K562 (cell line): Measurements from ENCODE around the gene NDFIP2. TPM values are rescaled to one million over a fixed set of nuclear protein-coding genes. Genes with fewer than 3 reads are reported as not detected.

Source experiments
- ATAC-seq: fragments of 200-7000 bp; cut with Tn5 transposase; 3 replicates; pipeline ENCODE4 v1.9.1; 2020; ENCODE audit warnings: moderate library complexity
- BruUV-seq: library from RNA; stranded (reverse); fragments of 400-500 nt; replicated peaks from 2 replicates; lab custom pipeline; 2021; lab: Mats Ljungman, UMichigan
- CTCF ChIA-PET: fragments of 300-600 bp; formaldehyde crosslinking; extraction: SDS; loops from one replicate; lab custom pipeline; 2021; ENCODE audit warnings: low intra/inter-chr PET ratio; lab: Yijun Ruan, JAX
- POLR2A ChIA-PET: fragments of 300-600, 350-650 bp; sonication (Branson Sonifier 250); formaldehyde crosslinking; extraction: SDS; loops from one replicate; lab custom pipeline; 2021; ENCODE audit warnings: antibody characterized with exemption, inconsistent platforms; lab: Yijun Ruan, JAX
- DNase-seq, 4 experiments: peaks; one replicate each; pipeline versions ENCODE4 v3.0.0 to v3.0.0-alpha.2; 2011 to 2018; ENCODE audit warnings: low spot score in 3 of 4, mixed read lengths in 3 of 4; ENCODE audit errors: extremely low read depth in 1 of 4
- FAIRE-seq: peaks from 2 replicates; lab custom pipeline; 2011; peaks lifted over from hg19 to GRCh38; lab: Jason Lieb, UNC
- H2AFZ ChIP-seq: 2 replicates; pipeline ENCODE4 v1.6.0; 2011; ENCODE audit warnings: low read depth, low read length, control low read depth, inconsistent platforms
- H3K27ac ChIP-seq: fragments of 200-600 bp; 3 replicates; pipeline ENCODE4 v1.8.0; 2011; ENCODE audit warnings: low read depth, mild to moderate bottlenecking, control low read depth, inconsistent platforms, low read length, moderate library complexity, mixed read lengths; ENCODE audit errors: extremely low read depth
- H3K27me3 ChIP-seq, 2 experiments: fragments of 300-600 bp in 1 of 2; 2 replicates in 1 of 2; 3 replicates in 1 of 2; pipeline versions ENCODE4 v1.6.0 to v1.8.0; 2011; ENCODE audit warnings: inconsistent platforms in 2 of 2, low read length in 2 of 2, mild to moderate bottlenecking in 1 of 2, mixed read lengths in 1 of 2, moderate library complexity in 1 of 2; ENCODE audit not compliant: control insufficient read depth in 2 of 2, insufficient read depth in 2 of 2
- H3K36me3 ChIP-seq: fragments of 300-600 bp; 3 replicates; pipeline ENCODE4 v1.8.0; 2011; ENCODE audit warnings: mild to moderate bottlenecking, low read length, inconsistent platforms; ENCODE audit not compliant: control insufficient read depth, insufficient read depth
- H3K4me1 ChIP-seq, 2 experiments: fragments of 200-600 bp in 1 of 2; replicated peaks in 1 of 2; 2 replicates in 1 of 2; 3 replicates in 1 of 2; pipeline versions ENCODE4 v1.5.1 to v1.8.0; 2011; ENCODE audit warnings: inconsistent platforms in 2 of 2, low read length in 2 of 2, mild to moderate bottlenecking in 1 of 2, mixed read lengths in 1 of 2, moderate library complexity in 1 of 2; ENCODE audit not compliant: control insufficient read depth in 2 of 2, insufficient read depth in 2 of 2
- H3K4me2 ChIP-seq: 2 replicates; pipeline ENCODE4 v1.6.1; 2011; ENCODE audit warnings: low read length, control low read depth, inconsistent platforms, mixed read lengths; ENCODE audit not compliant: insufficient read depth
- H3K4me3 ChIP-seq: fragments of 200-600 bp; sonication (generic), shearing (Covaris generic); 2 replicates; pipeline ENCODE4 v1.5.1; 2016; ENCODE audit warnings: control low read depth, inconsistent platforms
- H3K79me2 ChIP-seq: fragments of 200-600 bp; 3 replicates; pipeline ENCODE4 v1.8.0; 2011; ENCODE audit warnings: low read length, inconsistent platforms; ENCODE audit not compliant: control insufficient read depth, insufficient read depth
- H3K9ac ChIP-seq, 2 experiments: 2 replicates each; pipeline versions ENCODE4 v1.6.0 to v1.6.1; 2011; ENCODE audit warnings: low read depth in 2 of 2, low read length in 2 of 2, control low read depth in 1 of 2, inconsistent platforms in 1 of 2, mild to moderate bottlenecking in 1 of 2, mixed read lengths in 1 of 2; ENCODE audit not compliant: insufficient read depth in 1 of 2
- H3K9me1 ChIP-seq: one replicate; pipeline ENCODE4 v1.6.0; 2011; ENCODE audit warnings: inconsistent platforms, mild to moderate bottlenecking, low read length, moderate library complexity; ENCODE audit not compliant: control insufficient read depth, insufficient read depth
- H3K9me3 ChIP-seq: replicated peaks from 2 replicates; pipeline ENCODE4 v1.5.1; 2011; ENCODE audit warnings: low read depth, low read length, inconsistent platforms; ENCODE audit not compliant: control insufficient read depth, insufficient read depth
- H4K20me1 ChIP-seq: replicated peaks from 2 replicates; pipeline ENCODE4 v1.6.1; 2011; ENCODE audit warnings: low read length, inconsistent platforms, mixed read lengths; ENCODE audit not compliant: control insufficient read depth, insufficient read depth
- ATF2 ChIP-seq: sonication (generic); formaldehyde crosslinking; IDR thresholded peaks from 2 replicates; pipeline ENCODE4 v1.8.1; 2022; ENCODE audit warnings: missing genetic modification reagents
- BRF1 ChIP-seq: IDR thresholded peaks from 3 replicates; pipeline ENCODE4 v1.6.1; 2011; ENCODE audit warnings: borderline replicate concordance, mild to moderate bottlenecking; ENCODE audit not compliant: insufficient read length; ENCODE audit errors: extremely low read depth
- CBX1 ChIP-seq: sonication (generic); IDR thresholded peaks from 2 replicates; pipeline ENCODE4 v1.6.1; 2016; ENCODE audit warnings: antibody characterized with exemption, low read depth, mild to moderate bottlenecking
- CXXC5 ChIP-seq: fragments of 250-450 bp; sonication (Bioruptor Pico); IDR thresholded peaks from 2 replicates; pipeline ENCODE4 v1.8.0; 2022; ENCODE audit warnings: inconsistent platforms, mild to moderate bottlenecking, moderate library complexity
- EHMT2 ChIP-seq: fragments of 450-650 bp; IDR thresholded peaks from 2 replicates; pipeline ENCODE4 v1.6.1; 2018; ENCODE audit warnings: antibody characterized with exemption
- FOXP4 ChIP-seq: sonication (generic); formaldehyde crosslinking; IDR thresholded peaks from 2 replicates; pipeline ENCODE4 v1.8.0; 2022; ENCODE audit warnings: mild to moderate bottlenecking, missing genetic modification reagents, borderline replicate concordance
- RBBP5 ChIP-seq: fragments of 200-600 bp; sonication (generic); IDR thresholded peaks from 2 replicates; pipeline ENCODE4 v1.6.1; 2012; ENCODE audit warnings: borderline replicate concordance, mild to moderate bottlenecking, low read length, control low read depth, inconsistent platforms; ENCODE audit not compliant: insufficient read depth, poor library complexity, severe bottlenecking
- RFX5 ChIP-seq: IDR thresholded peaks from 2 replicates; pipeline ENCODE4 v1.6.1; 2011; ENCODE audit warnings: low read depth, mild to moderate bottlenecking, improper control_type of control experiment, low read length
- ZNF124 ChIP-seq: sonication (generic); formaldehyde crosslinking; IDR thresholded peaks from 2 replicates; pipeline ENCODE4 v1.8.1; 2022; ENCODE audit warnings: missing genetic modification reagents
- ZNF197 ChIP-seq: fragments of 200-800 bp; sonication (Bioruptor generic); IDR thresholded peaks from 2 replicates; pipeline ENCODE4 v1.6.1; 2016; ENCODE audit warnings: low read depth, missing genetic modification characterization, missing compliant biosample characterization
- ZNF263 ChIP-seq: sonication (generic); formaldehyde crosslinking; IDR thresholded peaks from 2 replicates; pipeline ENCODE4 v1.8.0; 2022; ENCODE audit warnings: mild to moderate bottlenecking, missing genetic modification reagents, borderline replicate concordance
- ZNF609 ChIP-seq: sonication (generic); formaldehyde crosslinking; IDR thresholded peaks from 2 replicates; pipeline ENCODE4 v1.8.1; 2023; ENCODE audit warnings: missing genetic modification reagents, mild to moderate bottlenecking, borderline replicate concordance
- ZNF644 ChIP-seq: fragments of 200-800 bp; sonication (Bioruptor generic); IDR thresholded peaks from 2 replicates; pipeline ENCODE4 v1.6.1; 2016; ENCODE audit warnings: low read depth, missing genetic modification characterization, missing compliant biosample characterization
- WGBS: fragments of 100-300 bp; shearing (Covaris generic); methylation state at CpG from one replicate; pipeline ENCODE4 v1.1.6; 2016; ENCODE audit warnings: low coverage, mixed read lengths; ENCODE audit not compliant: insufficient coverage; ENCODE audit errors: missing lambda C conversion rate; 5-methylcytosine and 5-hydroxymethylcytosine counted together
- in situ Hi-C: fragments of 300-500 bp; cut with MboI; formaldehyde crosslinking; loops from 4 replicates; pipeline ENCODE4 v1.15.0; 2018; ENCODE audit warnings: inconsistent platforms, mixed read lengths
- intact Hi-C: fragments of 100-400 bp; cut with micrococcal nuclease; formaldehyde crosslinking; loops from 2 replicates; pipeline ENCODE4 v1.14.2; 2022
- polyA plus RNA-seq, 8 experiments: library from polyadenylated mRNA; depleted of rRNA in 4 of 8; stranded (reverse) in 5 of 8; unstranded in 3 of 8; fragments of >200 nt; fragmentation: Nextera tagmentation in 2 of 8; fragmentation: Illumina TruSeq in 1 of 8; extraction: Ambion mirVana in 2 of 8; extraction: Trizol in 1 of 8; gene quantifications; 2 replicates each; pipeline versions ENCODE4 v1.2.1 to v1.2.3, GENCODE V29; 2011 to 2014; ENCODE audit warnings: inconsistent platforms in 1 of 8, missing spikeins in 1 of 8
- total RNA-seq, 7 experiments: library from RNA; depleted of rRNA in 6 of 7; stranded (reverse); fragments of >200 nt in 6 of 7; fragmentation: Illumina TruSeq in 2 of 7; extraction: Trizol in 2 of 7; gene quantifications; 2 replicates each; pipeline versions ENCODE4 v1.2.1 to v1.2.3, GENCODE V29; 2011 to 2021; ENCODE audit warnings: low replicate concordance in 1 of 7

Gene NDFIP2
- total and polyA plus RNA-seq, 9 of the 15 experiments (the other 6 are each of a cell fraction or from before 2014, with no cell fraction given), result 13.4 to 54.4 (median 27.8) TPM

- TF ChIP-seq ZNF197 (CRISPR knock-in tag) (no peak), ZNF124 (CRISPR knock-in tag) (no peak), ZNF644 (tag) (no peak)
- TF ChIP-seq, all 486 proteins: peak for 0
These were observed 48.9 kb downstream of the NDFIP2 start (continued) for GRCh38 chr13:79529817-79530216.

GRCh38 chr13:79530270-79530669 is 49.3 kb downstream of the NDFIP2 start:
- intact Hi-C loops (no loop called here), in situ Hi-C loops (no loop called here)
- no TSS peak for BruUV-seq
- ChIA-PET CTCF (no interaction called here), POLR2A (no interaction called here)
- H3K4me2 ChIP-seq, result no peak overlapping the region
- no peaks in the 10 kb centered on the region for H3K27me3 ChIP-seq
- peaks cover 7% of the 10 kb centered on the region; the same call in 1 of the 3 replicates for H3K36me3 ChIP-seq
- peaks cover 0 to 7% of the 10 kb centered on the region in 2 experiments; a peak in 2 of 5 replicates for H3K4me1 ChIP-seq
- ATAC-seq (no peak), FAIRE-seq (no peak), DNase-seq (no peak)
- no peak overlapping the region for H2AFZ ChIP-seq
- H3K4me3 ChIP-seq, result no peak overlapping the region
- H3K9me1 ChIP-seq, result no peaks in the 10 kb centered on the region
- 58% methylated on average over 2 of the region's 2 CpGs for WGBS
- H3K9me3 ChIP-seq, result no peaks in the 10 kb centered on the region
- H3K27ac ChIP-seq, result no peak overlapping the region
- H3K9ac ChIP-seq, result no peak overlapping the region
- H4K20me1 ChIP-seq, result no peaks in the 10 kb centered on the region
- H3K79me2 ChIP-seq, result no peaks in the 10 kb centered on the region
- TF ChIP-seq ZNF609 (CRISPR knock-in tag) (no peak), EHMT2 (no peak), RFX5 (no peak), ATF2 (CRISPR knock-in tag) (no peak), CBX1 (no peak), RBBP5 (no peak), ZNF263 (CRISPR knock-in tag) (no peak), CXXC5 (CRISPR knock-in tag) (no peak), FOXP4 (CRISPR knock-in tag) (no peak), BRF1 (no peak)
